ENCODE results near the gene MYO1E. TPM values are rescaled to one million over a fixed set of nuclear protein-coding genes. Genes with fewer than 3 reads are reported as not detected.

MYO1E gene
- total and polyA plus RNA-seq, 4 donors, result 6.7 to 70.9 (median 21.6) TPM

DNA sequence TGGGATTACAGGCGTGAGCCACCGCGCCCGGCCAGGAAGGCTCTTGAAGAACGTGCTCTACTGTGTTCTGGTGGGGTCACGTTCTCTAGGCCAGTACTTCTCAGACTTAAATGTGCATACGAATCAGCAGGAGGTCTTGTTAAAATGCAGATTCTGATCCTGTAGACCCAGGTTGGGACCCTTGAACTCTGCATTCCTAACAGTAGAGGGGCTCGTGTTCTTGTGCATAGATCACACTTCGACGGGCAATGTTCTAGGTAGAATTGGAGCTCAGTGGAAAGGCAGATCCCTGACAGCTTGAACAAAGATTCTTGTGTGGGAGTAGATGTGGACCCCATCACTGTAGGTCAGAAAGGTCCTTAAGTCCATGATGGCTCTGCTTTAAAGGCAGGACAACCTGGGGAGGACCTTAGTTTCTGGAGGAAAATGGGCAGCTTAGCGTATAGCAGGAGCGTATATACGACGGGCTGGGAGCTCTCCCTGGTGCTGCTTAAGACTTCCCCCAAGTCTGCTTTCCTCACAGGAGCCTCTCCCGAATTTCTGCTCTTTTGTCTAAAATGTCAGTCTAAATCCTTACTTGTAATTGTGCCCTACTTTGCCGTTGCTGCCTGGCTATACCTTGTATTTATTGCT, 48.4 kb upstream of the MYO1E start:
- 55% methylated on average over 12 of the region's 16 CpGs for WGBS
- no peak overlapping the region for H3K9ac ChIP-seq (ENCODE audit: low read depth in 1 of 2, low read length in 2 of 2)
- TF ChIP-seq HNF4G (IDR thresholded peaks at IDR 0.05) (no peak), FOXA1 (IDR thresholded peaks at IDR 0.05) (no peak), FOXA2 (IDR thresholded peaks at IDR 0.05) (no peak), TAF1 (conservative IDR thresholded peaks at IDR 0.05) (no peak), SP1 (IDR thresholded peaks at IDR 0.05) (no peak), NR2F2 (IDR thresholded peaks at IDR 0.05) (no peak), HNF4A (conservative IDR thresholded peaks at IDR 0.05) (no peak)
- TF ChIP-seq, protein P1, sequence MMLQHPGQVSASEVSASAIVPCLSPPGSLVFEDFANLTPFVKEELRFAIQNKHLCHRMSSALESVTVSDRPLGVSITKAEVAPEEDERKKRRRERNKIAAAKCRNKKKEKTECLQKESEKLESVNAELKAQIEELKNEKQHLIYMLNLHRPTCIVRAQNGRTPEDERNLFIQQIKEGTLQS (IDR thresholded peaks at IDR 0.05), result no peak
- no peak overlapping the region for H3K4me3 ChIP-seq (ENCODE audit: low read depth in 1 of 3, low read length in 3 of 3)
- no peaks in the 10 kb centered on the region for H3K4me1 ChIP-seq (ENCODE audit: control insufficient read depth in 4 of 4, insufficient read depth in 4 of 4, low read length in 3 of 4)
- H3K36me3 ChIP-seq (ENCODE audit: control insufficient read depth in 4 of 4, insufficient read depth in 3 of 4, low read depth in 1 of 4, low read length in 3 of 4), result no peaks in the 10 kb centered on the region
- DNase-seq (ENCODE audit: low spot score), result no peak
- no peak overlapping the region for H3K27ac ChIP-seq (ENCODE audit: low read depth in 1 of 2, low read length in 2 of 2)
- no peaks in the 10 kb centered on the region for H3K27me3 ChIP-seq (ENCODE audit: control insufficient read depth in 4 of 4, insufficient read depth in 4 of 4, low read length in 3 of 4)
- H3K9me3 ChIP-seq (ENCODE audit: control insufficient read depth in 4 of 4, low read length in 3 of 4), result no peaks in the 10 kb centered on the region

GRCh38 chr15:59420108-59420507, 47.4 kb upstream of the MYO1E start:
- 89% methylated on average over 3 of the region's 3 CpGs for WGBS
- H3K27me3 ChIP-seq (ENCODE audit: control insufficient read depth in 4 of 4, insufficient read depth in 4 of 4, low read length in 3 of 4), result no peaks in the 10 kb centered on the region
- no peak overlapping the region for H3K27ac ChIP-seq (ENCODE audit: low read depth in 1 of 2, low read length in 2 of 2)
- TF ChIP-seq REST (IDR thresholded peaks at IDR 0.05) (no peak), ZBTB33 (IDR thresholded peaks at IDR 0.05) (no peak), SP1 (IDR thresholded peaks at IDR 0.05) (no peak), HNF4A (conservative IDR thresholded peaks at IDR 0.05) (no peak), EGR1 (IDR thresholded peaks at IDR 0.05; ENCODE audit: low read depth in 2 of 2) (no peak), YY1 (IDR thresholded peaks at IDR 0.05) (no peak), TAF1 (conservative IDR thresholded peaks at IDR 0.05) (no peak), FOXA1 (IDR thresholded peaks at IDR 0.05) (no peak), GABPA (IDR thresholded peaks at IDR 0.05 in 1 of 2, conservative IDR thresholded peaks at IDR 0.05 in 1 of 2) (no peak), HNF4G (IDR thresholded peaks at IDR 0.05) (no peak), RXRA (IDR thresholded peaks at IDR 0.05) (no peak), FOXA2 (IDR thresholded peaks at IDR 0.05) (no peak)
- TF ChIP-seq, protein P2, sequence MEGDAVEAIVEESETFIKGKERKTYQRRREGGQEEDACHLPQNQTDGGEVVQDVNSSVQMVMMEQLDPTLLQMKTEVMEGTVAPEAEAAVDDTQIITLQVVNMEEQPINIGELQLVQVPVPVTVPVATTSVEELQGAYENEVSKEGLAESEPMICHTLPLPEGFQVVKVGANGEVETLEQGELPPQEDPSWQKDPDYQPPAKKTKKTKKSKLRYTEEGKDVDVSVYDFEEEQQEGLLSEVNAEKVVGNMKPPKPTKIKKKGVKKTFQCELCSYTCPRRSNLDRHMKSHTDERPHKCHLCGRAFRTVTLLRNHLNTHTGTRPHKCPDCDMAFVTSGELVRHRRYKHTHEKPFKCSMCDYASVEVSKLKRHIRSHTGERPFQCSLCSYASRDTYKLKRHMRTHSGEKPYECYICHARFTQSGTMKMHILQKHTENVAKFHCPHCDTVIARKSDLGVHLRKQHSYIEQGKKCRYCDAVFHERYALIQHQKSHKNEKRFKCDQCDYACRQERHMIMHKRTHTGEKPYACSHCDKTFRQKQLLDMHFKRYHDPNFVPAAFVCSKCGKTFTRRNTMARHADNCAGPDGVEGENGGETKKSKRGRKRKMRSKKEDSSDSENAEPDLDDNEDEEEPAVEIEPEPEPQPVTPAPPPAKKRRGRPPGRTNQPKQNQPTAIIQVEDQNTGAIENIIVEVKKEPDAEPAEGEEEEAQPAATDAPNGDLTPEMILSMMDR (IDR thresholded peaks at IDR 0.05; ENCODE audit: low read depth, low read length, missing input control), result no peak
- TF ChIP-seq, protein P1 (IDR thresholded peaks at IDR 0.05), result no peak
- TF ChIP-seq, protein P3, sequence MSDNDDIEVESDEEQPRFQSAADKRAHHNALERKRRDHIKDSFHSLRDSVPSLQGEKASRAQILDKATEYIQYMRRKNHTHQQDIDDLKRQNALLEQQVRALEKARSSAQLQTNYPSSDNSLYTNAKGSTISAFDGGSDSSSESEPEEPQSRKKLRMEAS (IDR thresholded peaks at IDR 0.05), result no peak
- no peaks in the 10 kb centered on the region for H3K36me3 ChIP-seq (ENCODE audit: control insufficient read depth in 4 of 4, insufficient read depth in 3 of 4, low read depth in 1 of 4, low read length in 3 of 4)
- H3K4me3 ChIP-seq (ENCODE audit: low read depth in 1 of 3, low read length in 3 of 3), result no peak overlapping the region
- no peak overlapping the region for H3K9ac ChIP-seq (ENCODE audit: low read depth in 1 of 2, low read length in 2 of 2)
- DNase-seq (ENCODE audit: low spot score), result no peak
- H3K4me1 ChIP-seq (ENCODE audit: control insufficient read depth in 4 of 4, insufficient read depth in 4 of 4, low read length in 3 of 4), result no peaks in the 10 kb centered on the region
- H3K9me3 ChIP-seq (ENCODE audit: control insufficient read depth in 4 of 4, low read length in 3 of 4), result no peaks in the 10 kb centered on the region

All from liver (tissue), 9 donors.